Gastroesophageal sphincter (tissue), 4 donors: ENCODE results near the gene RIMS3. TPM values are rescaled to one million over a fixed set of nuclear protein-coding genes. Genes with fewer than 3 reads are reported as not detected.
"Not testable (repeated sequence)": the region's sequence is repeated elsewhere in the genome, so short reads cannot be mapped to it uniquely, and the experiment has no call there.

Source experiments
- ATAC-seq: fragments of 150-250 bp; one replicate; pipeline ENCODE4 v1.9.1; 2016; ENCODE audit warnings: mild to moderate bottlenecking, moderate library complexity
- H3K27ac ChIP-seq, 4 donors: fragments of 200-600 bp; sonication (generic) in 3 of 4; 1 replicate in 3 of 4; 2 replicates in 1 of 4; pipeline ENCODE4 v1.5.1; 2016 to 2019
- H3K27me3 ChIP-seq: fragments of 200-600 bp; sonication (generic); one replicate; pipeline ENCODE4 v1.5.1; 2019
- H3K36me3 ChIP-seq, 2 donors: fragments of 200-600 bp; sonication (generic); one replicate each; pipeline ENCODE4 v1.5.1; 2019; ENCODE audit warnings: control low read depth in 1 of 2
- H3K4me1 ChIP-seq, 3 donors: fragments of 200-600 bp; sonication (generic); 1 replicate in 2 of 3; 2 replicates in 1 of 3; pipeline ENCODE4 v1.5.1; 2016 to 2019; ENCODE audit warnings: control low read depth in 2 of 3
- H3K4me3 ChIP-seq, 2 donors: fragments of 200-600 bp; sonication (generic); one replicate each; pipeline ENCODE4 v1.5.1; 2019; ENCODE audit warnings: mild to moderate bottlenecking in 1 of 2, moderate library complexity in 1 of 2
- H3K9me3 ChIP-seq, 3 donors: fragments of 200-600 bp; sonication (generic); one replicate each; pipeline ENCODE4 v1.5.1; 2017 to 2019; ENCODE audit warnings: control low read depth in 2 of 3
- EP300 ChIP-seq: sonication (generic); formaldehyde crosslinking; IDR thresholded peaks from one replicate; pipeline ENCODE4 v1.6.1; 2017; ENCODE audit warnings: antibody characterized with exemption, mild to moderate bottlenecking
- POLR2A ChIP-seq, 2 donors: fragments of 450-650 bp; IDR thresholded peaks; one replicate each; pipeline ENCODE4 v1.6.1; 2017; ENCODE audit warnings: antibody characterized with exemption in 2 of 2, mild to moderate bottlenecking in 2 of 2, moderate library complexity in 1 of 2
- POLR2AphosphoS5 ChIP-seq: sonication (generic); formaldehyde crosslinking; IDR thresholded peaks from one replicate; pipeline ENCODE4 v1.6.1; 2017; ENCODE audit warnings: antibody characterized with exemption
- WGBS, 2 donors: methylation state at CpG; one replicate each; pipeline ENCODE4 v1.1.5; 2018; ENCODE audit warnings: low coverage in 1 of 2; 5-methylcytosine and 5-hydroxymethylcytosine counted together
- total RNA-seq, 4 donors: library from RNA; depleted of rRNA; stranded (reverse); fragments of >200 nt; gene quantifications; one replicate each; pipeline ENCODE4 v1.1.0, GENCODE V29; 2016
- TF ChIP-seq, protein P1 (sequence below), 4 experiments: fragments of 200-600 bp in 2 of 4; fragments of 450-650 bp in 2 of 4; sonication (generic) in 1 of 4; IDR thresholded peaks; one replicate each; pipeline ENCODE4 v1.5.1; 2017 to 2019; ENCODE audit warnings: antibody characterized with exemption in 4 of 4, mild to moderate bottlenecking in 2 of 4, moderate library complexity in 2 of 4

RIMS3 gene
- total RNA-seq, 4 donors from 2014 or later: 4.4 to 23.6 (median 10.0) TPM

GRCh38 chr1:40704817-40705733 lies 39.6 kb upstream of the RIMS3 start:
- no peak overlapping the region for H3K4me3 ChIP-seq
- whole genome bisulfite sequencing, 2 donors: 79 to 93% methylated on average over 3 of the region's 3 CpGs
- H3K4me1 ChIP-seq: peaks cover 2 to 61% (median 4%) of the 10 kb centered on the region in 3 donors
- no peaks in the 10 kb centered on the region for H3K9me3 ChIP-seq
- no peak for ATAC-seq
- TF ChIP-seq, protein P1, sequence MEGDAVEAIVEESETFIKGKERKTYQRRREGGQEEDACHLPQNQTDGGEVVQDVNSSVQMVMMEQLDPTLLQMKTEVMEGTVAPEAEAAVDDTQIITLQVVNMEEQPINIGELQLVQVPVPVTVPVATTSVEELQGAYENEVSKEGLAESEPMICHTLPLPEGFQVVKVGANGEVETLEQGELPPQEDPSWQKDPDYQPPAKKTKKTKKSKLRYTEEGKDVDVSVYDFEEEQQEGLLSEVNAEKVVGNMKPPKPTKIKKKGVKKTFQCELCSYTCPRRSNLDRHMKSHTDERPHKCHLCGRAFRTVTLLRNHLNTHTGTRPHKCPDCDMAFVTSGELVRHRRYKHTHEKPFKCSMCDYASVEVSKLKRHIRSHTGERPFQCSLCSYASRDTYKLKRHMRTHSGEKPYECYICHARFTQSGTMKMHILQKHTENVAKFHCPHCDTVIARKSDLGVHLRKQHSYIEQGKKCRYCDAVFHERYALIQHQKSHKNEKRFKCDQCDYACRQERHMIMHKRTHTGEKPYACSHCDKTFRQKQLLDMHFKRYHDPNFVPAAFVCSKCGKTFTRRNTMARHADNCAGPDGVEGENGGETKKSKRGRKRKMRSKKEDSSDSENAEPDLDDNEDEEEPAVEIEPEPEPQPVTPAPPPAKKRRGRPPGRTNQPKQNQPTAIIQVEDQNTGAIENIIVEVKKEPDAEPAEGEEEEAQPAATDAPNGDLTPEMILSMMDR (IDR thresholded peaks at IDR 0.05): no peak
- no peak for TF ChIP-seq POLR2A (IDR thresholded peaks at IDR 0.05)
- no peak for TF ChIP-seq POLR2AphosphoS5
- TF ChIP-seq EP300: no peak
- H3K27ac ChIP-seq: no peak overlapping the region
- no peaks in the 10 kb centered on the region for H3K27me3 ChIP-seq
- H3K36me3 ChIP-seq: no peaks in the 10 kb centered on the region

GRCh38 chr1:40703316-40703715 lies 37.8 kb upstream of the RIMS3 start:
- TF ChIP-seq, protein P1 (IDR thresholded peaks at IDR 0.05): no peak
- TF ChIP-seq POLR2AphosphoS5: no peak
- no peak for TF ChIP-seq EP300
- no peak for TF ChIP-seq POLR2A (IDR thresholded peaks at IDR 0.05)
- ATAC-seq: no peak
- H3K27me3 ChIP-seq: no peaks in the 10 kb centered on the region
- no peaks in the 10 kb centered on the region for H3K36me3 ChIP-seq
- WGBS, 2 donors: 34 to 61% methylated on average over 2 to 3 of the region's 3 CpGs
- no peak overlapping the region for H3K27ac ChIP-seq
- H3K4me3 ChIP-seq: no peak overlapping the region
- no peaks in the 10 kb centered on the region for H3K9me3 ChIP-seq
- H3K4me1 ChIP-seq: peaks cover 0 to 64% (median 2%) of the 10 kb centered on the region in 3 donors

GRCh38 chr1:40702810-40703209 lies 37.3 kb upstream of the RIMS3 start:
- ATAC-seq, H3K9me3 ChIP-seq, H3K4me3 ChIP-seq, H3K27me3 ChIP-seq, H3K27ac ChIP-seq, H3K36me3 ChIP-seq: not testable (repeated sequence)
- WGBS, 2 donors: 60 to 71% methylated on average over 3 to 4 of the region's 9 CpGs
- H3K4me1 ChIP-seq: peaks cover 0 to 66% (median 2%) of the 10 kb centered on the region in 3 donors

- H3K4me3 ChIP-seq: no peak overlapping the region
- ATAC-seq: no peak
- H3K27ac ChIP-seq: no peak overlapping the region
- no peaks in the 10 kb centered on the region for H3K27me3 ChIP-seq
- H3K36me3 ChIP-seq: no peaks in the 10 kb centered on the region
- no peaks in the 10 kb centered on the region for H3K9me3 ChIP-seq
- H3K4me1 ChIP-seq: peaks cover 0 to 73% (median 3%) of the 10 kb centered on the region in 3 donors
- TF ChIP-seq POLR2A (IDR thresholded peaks at IDR 0.05): no peak
- TF ChIP-seq, protein P1 (IDR thresholded peaks at IDR 0.05): no peak
- no peak for TF ChIP-seq POLR2AphosphoS5
- TF ChIP-seq EP300: no peak
- 64 to 76% methylated on average over 2 to 3 of the region's 3 CpGs for WGBS, 2 donors
Observed at GRCh38 chr1:40701684-40702083, 36.2 kb upstream of the RIMS3 start.

DNA sequence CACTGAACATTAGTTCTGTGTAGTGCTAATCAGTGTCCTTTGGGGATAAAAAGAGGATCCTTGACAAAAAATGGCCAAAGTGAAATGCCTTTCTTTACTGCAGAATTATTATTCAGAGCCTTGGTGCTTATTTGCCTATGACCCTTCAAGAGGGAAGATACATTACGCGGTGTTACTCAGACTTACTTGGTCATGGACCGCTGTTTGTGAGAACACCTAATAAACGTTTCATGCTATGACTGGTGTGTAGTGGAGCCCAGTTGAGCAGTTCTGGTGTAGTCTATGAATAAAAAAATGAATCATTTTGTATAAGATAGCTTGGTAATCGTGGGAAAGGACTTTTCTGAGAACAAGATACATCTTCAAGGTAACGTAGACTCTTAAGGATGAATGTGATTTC lies 34.3 kb upstream of the RIMS3 start:
- no peak for ATAC-seq
- no peak overlapping the region for H3K27ac ChIP-seq
- H3K4me1 ChIP-seq: peaks cover 0 to 85% (median 7%) of the 10 kb centered on the region in 3 donors
- H3K4me3 ChIP-seq: no peak overlapping the region
- TF ChIP-seq POLR2AphosphoS5: no peak
- TF ChIP-seq, protein P1 (IDR thresholded peaks at IDR 0.05): no peak
- TF ChIP-seq POLR2A (IDR thresholded peaks at IDR 0.05): no peak
- no peak for TF ChIP-seq EP300
- no peaks in the 10 kb centered on the region for H3K36me3 ChIP-seq
- no peaks in the 10 kb centered on the region for H3K27me3 ChIP-seq
- 87 to 89% methylated on average over 6 of the region's 6 CpGs for WGBS, 2 donors
- no peaks in the 10 kb centered on the region for H3K9me3 ChIP-seq
